IPS-15b (cell line): ENCODE data around the gene IGFBPL1.

ENCODE experiments used
- H3K27me3 ChIP-seq: one replicate; pipeline ENCODE4 v1.6.1; 2013; ENCODE audit warnings: low read length; ENCODE audit not compliant: control insufficient read depth, insufficient read depth
- H3K36me3 ChIP-seq: one replicate; pipeline ENCODE4 v1.6.1; 2013; ENCODE audit warnings: low read length; ENCODE audit not compliant: control insufficient read depth, insufficient read depth
- H3K4me1 ChIP-seq: one replicate; pipeline ENCODE4 v1.6.1; 2013; ENCODE audit warnings: mild to moderate bottlenecking, low read length; ENCODE audit not compliant: control insufficient read depth, insufficient read depth
- H3K4me3 ChIP-seq: one replicate; pipeline ENCODE4 v1.5.1; 2013; ENCODE audit warnings: low read depth, low read length
- H3K9ac ChIP-seq: one replicate; pipeline ENCODE4 v1.6.1; 2013; ENCODE audit warnings: low read depth, mild to moderate bottlenecking, low read length
- H3K9me3 ChIP-seq: one replicate; pipeline ENCODE4 v1.6.1; 2013; ENCODE audit warnings: mild to moderate bottlenecking, low read length; ENCODE audit not compliant: control insufficient read depth, insufficient read depth

IGFBPL1 gene

DNA sequence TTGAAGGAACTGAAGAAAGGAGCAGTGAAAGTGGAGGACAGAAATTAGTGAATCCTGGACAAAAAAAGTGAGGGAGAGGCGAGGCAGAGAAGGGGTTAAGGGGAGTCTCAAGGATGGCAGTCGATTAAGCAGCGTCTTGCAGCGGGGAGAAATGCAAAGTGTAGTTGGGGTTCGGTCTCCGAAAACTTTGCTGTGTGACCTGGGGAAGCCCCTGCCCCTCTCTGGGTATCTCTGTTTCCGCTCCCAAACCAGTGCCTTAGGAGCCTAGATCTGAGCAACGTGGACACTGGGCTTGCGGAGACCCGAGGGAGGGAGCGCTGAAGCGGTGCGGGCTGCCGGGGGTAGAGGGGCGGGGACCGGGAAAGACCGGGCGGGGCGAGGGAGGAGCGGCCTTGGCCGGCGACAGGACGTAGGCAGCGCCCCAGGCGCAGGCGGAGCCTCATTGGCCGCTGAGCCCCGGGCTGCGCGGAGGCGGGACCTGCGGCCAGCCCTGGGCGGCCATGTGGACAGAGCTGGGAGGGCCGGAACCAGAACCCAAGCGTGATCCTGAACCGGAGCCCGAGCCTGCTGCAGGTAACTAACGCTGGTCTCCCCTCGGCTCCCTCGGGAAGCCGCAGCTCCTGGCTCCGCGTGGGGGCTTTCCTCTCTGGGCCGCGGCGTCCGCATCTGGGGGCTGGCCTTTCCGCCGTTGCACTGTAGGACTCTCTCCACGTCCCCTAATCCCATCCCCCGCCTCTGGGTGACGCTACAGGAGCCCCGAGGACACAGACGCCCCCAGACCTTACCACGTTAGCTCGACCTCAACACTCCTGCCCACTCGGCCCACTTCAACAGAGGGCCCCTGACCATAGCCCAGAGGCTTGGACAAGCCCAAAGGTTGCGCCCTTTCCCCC lies 31.8 kb downstream of the IGFBPL1 start, which contains the start of gene ALDH1B1:
TSS of gene ALDH1B1 (plus strand) at position 468 of the 893 bp plus-strand sequence. CDS start 3,047 bp downstream, outside the sequence.
- Histone ChIP-seq H3K4me1 (peaks cover 4% of the 10 kb centered on the region), H3K4me3 (peak within 1 kb of the TSS; percentile 82), H3K9me3 (no peaks in the 10 kb centered on the region), H3K9ac (peak within 1 kb of the TSS; percentile 90), H3K36me3 (peaks cover 17% of the 10 kb centered on the region), H3K27me3 (peaks cover 8% of the 10 kb centered on the region)

- Histone ChIP-seq H3K4me3 (peak overlapping the region; percentile 82), H3K9ac (no peak overlapping the region), H3K4me1 (peaks cover 4% of the 10 kb centered on the region), H3K27me3 (peaks cover 8% of the 10 kb centered on the region), H3K9me3 (no peaks in the 10 kb centered on the region), H3K36me3 (peaks cover 10% of the 10 kb centered on the region)
Observed at GRCh38 chr9:38391278-38392118, 32.8 kb downstream of the IGFBPL1 start.

DNA sequence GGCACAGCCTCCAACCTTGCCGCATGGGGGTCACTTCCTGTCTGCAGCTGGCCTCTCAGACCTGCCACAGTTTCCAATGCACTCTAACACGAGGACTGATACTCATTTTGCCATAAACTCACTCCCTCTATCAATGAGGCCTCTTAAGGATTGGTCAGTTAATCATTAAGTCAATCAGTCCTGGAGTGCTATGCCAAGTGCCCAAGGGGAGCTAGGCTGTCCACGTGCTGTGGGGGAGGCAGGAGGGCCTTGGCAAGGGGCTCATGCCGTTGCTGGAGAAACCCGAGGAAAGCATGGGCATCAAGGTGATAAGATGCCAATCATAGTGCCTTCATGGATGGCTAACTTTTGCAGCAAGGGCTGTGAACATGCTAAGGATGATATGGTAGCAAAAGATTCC lies 33.4 kb downstream of the IGFBPL1 start:
- Histone ChIP-seq H3K9me3 (no peaks in the 10 kb centered on the region), H3K9ac (no peak overlapping the region), H3K27me3 (peaks cover 8% of the 10 kb centered on the region), H3K36me3 (peaks cover 3% of the 10 kb centered on the region), H3K4me1 (peaks cover 4% of the 10 kb centered on the region), H3K4me3 (no peak overlapping the region)

GRCh38 chr9:38390442-38390841 lies 33.8 kb downstream of the IGFBPL1 start:
- H3K9me3 ChIP-seq: no peaks in the 10 kb centered on the region
- no peaks in the 10 kb centered on the region for H3K36me3 ChIP-seq
- no peak overlapping the region for H3K9ac ChIP-seq
- no peak overlapping the region for H3K4me3 ChIP-seq
- peaks cover 4% of the 10 kb centered on the region for H3K4me1 ChIP-seq
- H3K27me3 ChIP-seq: peaks cover 11% of the 10 kb centered on the region

- Histone ChIP-seq H3K4me3 (no peak overlapping the region), H3K27me3 (peaks cover 12% of the 10 kb centered on the region), H3K4me1 (peaks cover 4% of the 10 kb centered on the region), H3K9ac (no peak overlapping the region), H3K36me3 (no peaks in the 10 kb centered on the region), H3K9me3 (peaks cover 5% of the 10 kb centered on the region)
Observed at GRCh38 chr9:38389313-38389712, 34.9 kb downstream of the IGFBPL1 start.

DNA sequence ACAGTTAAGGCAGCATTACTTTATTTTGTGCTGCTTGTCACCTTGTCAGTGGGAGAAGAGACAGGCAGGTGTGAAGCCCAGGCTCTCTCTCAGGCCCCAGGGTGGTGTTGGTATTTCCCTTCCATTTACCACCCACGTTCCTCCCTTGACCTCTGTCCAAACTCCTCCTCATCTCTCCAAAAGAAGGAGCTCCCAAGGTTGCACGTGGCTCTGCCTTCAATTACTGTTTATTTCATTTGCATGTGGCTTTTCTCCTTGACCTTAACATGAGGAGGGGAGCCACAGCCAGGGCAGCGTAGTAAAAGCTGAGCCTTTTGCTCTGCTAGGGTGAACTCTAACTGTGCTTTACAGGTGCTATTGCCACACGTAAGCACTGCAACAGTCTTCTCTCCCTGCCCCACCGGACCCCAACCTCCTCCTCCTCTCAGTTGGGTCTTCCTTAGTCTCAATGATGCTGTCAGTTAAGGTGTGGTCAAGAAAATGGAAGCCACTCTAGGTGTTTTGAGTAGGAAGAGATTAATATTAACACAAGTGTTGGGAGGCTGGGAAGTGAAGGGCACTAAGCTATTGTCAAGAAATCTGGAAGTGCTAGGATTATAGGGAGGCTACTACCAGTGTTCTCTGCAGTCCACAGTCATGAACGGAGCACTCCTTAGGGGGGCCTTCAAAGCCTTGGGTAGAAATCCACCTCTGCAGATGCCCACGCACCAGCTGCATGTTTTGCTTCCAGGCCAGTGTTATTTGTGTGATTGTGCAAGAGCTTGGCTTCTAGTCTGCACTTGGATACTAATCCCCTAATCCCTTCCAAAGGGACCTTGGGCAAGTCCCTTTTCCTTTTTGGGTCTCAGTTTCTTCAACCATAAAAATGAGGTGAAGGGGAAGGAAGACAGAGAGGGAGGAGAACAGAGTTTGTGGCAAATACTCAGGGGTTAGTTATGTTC lies 35.7 kb downstream of the IGFBPL1 start:
- H3K4me3 ChIP-seq: no peak overlapping the region
- peaks cover 4% of the 10 kb centered on the region for H3K4me1 ChIP-seq
- no peak overlapping the region for H3K9ac ChIP-seq
- H3K9me3 ChIP-seq: peaks cover 5% of the 10 kb centered on the region
- no peaks in the 10 kb centered on the region for H3K36me3 ChIP-seq
- peaks cover 12% of the 10 kb centered on the region for H3K27me3 ChIP-seq

GRCh38 chr9:38387751-38388150 lies 36.5 kb downstream of the IGFBPL1 start:
- H3K27me3 ChIP-seq: peaks cover 12% of the 10 kb centered on the region

DNA sequence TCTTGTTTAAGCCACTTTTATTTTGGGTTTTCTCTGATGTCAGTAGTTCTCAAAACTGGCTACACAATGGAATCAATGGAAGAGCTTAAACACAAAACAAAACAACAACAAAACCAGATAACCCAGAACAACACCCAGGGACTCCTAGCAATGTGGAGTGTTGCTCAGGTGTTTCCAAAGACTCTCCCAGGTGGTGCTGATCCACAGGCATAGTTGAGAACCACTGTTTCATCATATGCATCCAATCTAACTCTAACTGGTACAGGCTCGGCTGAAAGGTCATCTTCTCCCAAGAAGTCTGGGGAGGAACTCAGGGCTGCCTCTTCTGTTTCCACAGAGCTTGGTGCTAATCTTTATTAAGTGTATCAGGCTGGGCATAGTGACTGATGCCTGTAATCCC lies 37.2 kb downstream of the IGFBPL1 start:
- peaks cover 5% of the 10 kb centered on the region for H3K9me3 ChIP-seq
- no peak overlapping the region for H3K4me3 ChIP-seq
- no peak overlapping the region for H3K9ac ChIP-seq
- H3K4me1 ChIP-seq: no peaks in the 10 kb centered on the region
- peaks cover 14% of the 10 kb centered on the region for H3K27me3 ChIP-seq
- no peaks in the 10 kb centered on the region for H3K36me3 ChIP-seq

More at GRCh38 chr9:38387751-38388150, 36.5 kb downstream of the IGFBPL1 start:
- H3K36me3 ChIP-seq: no peaks in the 10 kb centered on the region
- peaks cover 5% of the 10 kb centered on the region for H3K9me3 ChIP-seq
- H3K4me1 ChIP-seq: no peaks in the 10 kb centered on the region
- no peak overlapping the region for H3K9ac ChIP-seq
- H3K4me3 ChIP-seq: no peak overlapping the region

DNA sequence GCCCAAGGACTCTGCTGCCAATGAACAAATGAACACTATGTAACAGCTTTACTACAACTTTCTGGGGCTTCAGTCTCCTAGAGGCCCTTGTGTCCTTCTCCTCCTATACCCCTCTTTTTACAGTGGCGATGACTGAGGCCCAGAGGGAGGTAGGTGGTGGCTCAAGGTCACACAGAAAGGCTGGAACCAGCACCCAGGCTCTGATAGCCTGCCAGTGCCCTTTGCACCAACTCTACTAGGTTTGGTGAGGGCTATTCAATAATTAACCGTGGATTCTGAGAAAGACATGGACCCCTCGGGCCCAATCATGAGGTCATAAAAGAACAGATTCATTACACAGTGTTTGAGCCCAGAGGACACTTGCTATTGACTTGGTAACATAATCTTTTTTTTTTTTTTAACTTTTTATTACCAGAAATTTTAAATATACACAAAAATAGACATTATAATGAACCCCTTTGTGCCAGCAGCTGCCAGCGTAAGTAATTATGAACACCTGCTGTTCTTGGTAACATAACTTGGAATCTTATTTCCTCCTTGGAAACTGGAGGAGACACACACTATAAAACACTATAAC lies 37.8 kb downstream of the IGFBPL1 start:
- peaks cover 5% of the 10 kb centered on the region for H3K9me3 ChIP-seq
- H3K36me3 ChIP-seq: no peaks in the 10 kb centered on the region
- H3K9ac ChIP-seq: no peak overlapping the region
- no peak overlapping the region for H3K4me3 ChIP-seq
- peaks cover 11% of the 10 kb centered on the region for H3K27me3 ChIP-seq
- no peaks in the 10 kb centered on the region for H3K4me1 ChIP-seq

- H3K27me3 ChIP-seq: peaks cover 11% of the 10 kb centered on the region
- H3K4me3 ChIP-seq: no peak overlapping the region
- H3K9me3 ChIP-seq: peaks cover 5% of the 10 kb centered on the region
- H3K36me3 ChIP-seq: no peaks in the 10 kb centered on the region
- no peak overlapping the region for H3K9ac ChIP-seq
- H3K4me1 ChIP-seq: no peaks in the 10 kb centered on the region
Observed at GRCh38 chr9:38385896-38386295, 38.4 kb downstream of the IGFBPL1 start.
